ENCODE measurements around the gene PTGES3L. TPM values are rescaled to one million over a fixed set of nuclear protein-coding genes. Genes with fewer than 3 reads are reported as not detected.
A peak's percentile ranks its signal among the peaks of the same experiment; 100 is the strongest.
"Not testable (repeated sequence)": the region's sequence is repeated elsewhere in the genome, so short reads cannot be mapped to it uniquely, and the experiment has no call there.

Gene PTGES3L
- total RNA-seq, 1 donor from 2014 or later, result 2.0 TPM

- H3K36me3 Mint-ChIP-seq (ENCODE audit: low read depth), result peaks cover 25% of the 10 kb centered on the region
- POLR2A ChIA-PET, result interaction anchor here (1.0 to 3.4 kb wide), 6 partner anchors 10 to 403 kb away, joined by 3 to 37 read pairs (median 6); partner anchors contain the start of genes AARSD1, BECN1, PSMC3IP and RPL27
These were observed 1.0 kb upstream of the PTGES3L start for GRCh38 chr17:42980766-42981397.

GRCh38 chr17:42980274-42980765, 440 bp upstream of the PTGES3L start, which contains the start of gene RUNDC1:
TSS of gene RUNDC1 (plus strand) at chr17:42980565. CDS start at chr17:42980577, 12 bp downstream.
- DNase-seq, result peak; percentile 94
- H3K9me3 Mint-ChIP-seq, result no peaks in the 10 kb centered on the region
- POLR2A ChIA-PET, result interaction anchor here (1.0 to 3.4 kb wide), 5 partner anchors 11 to 335 kb away, joined by 3 to 37 read pairs (median 5); partner anchors contain the start of genes AARSD1, BECN1 and RPL27
- H3K4me3 Mint-ChIP-seq, result peak within 1 kb of the TSS; percentile 99
- H3K27ac Mint-ChIP-seq, result peak within 1 kb of the TSS; percentile 98
- H3K36me3 Mint-ChIP-seq (ENCODE audit: low read depth), result peaks cover 23% of the 10 kb centered on the region
- TF ChIP-seq CTCF (IDR thresholded peaks at IDR 0.05), result no peak
- intact Hi-C loops (cut with micrococcal nuclease), result loop anchor here (1.0 to 10.0 kb wide), 4 partner anchors 16 to 236 kb away; partner anchors contain the start of genes AARSD1, EZH1, PSME3 and RPL27
- no peaks in the 10 kb centered on the region for H3K27me3 Mint-ChIP-seq
- peak; percentile 76 for ATAC-seq (ENCODE audit: low read depth)
- peaks cover 49% of the 10 kb centered on the region for H3K4me1 Mint-ChIP-seq
- CTCF ChIA-PET, result interaction anchor here (2.7 kb wide), 1 partner anchor 17 kb away, joined by 9 read pairs; the partner anchor contains the start of gene RPL27

More at GRCh38 chr17:42980766-42981397, 1.0 kb upstream of the PTGES3L start:
- H3K9me3 Mint-ChIP-seq, result no peaks in the 10 kb centered on the region
- ATAC-seq (ENCODE audit: low read depth) (peak; percentile 56), DNase-seq (no peak)
- intact Hi-C loops (cut with micrococcal nuclease), result loop anchor here (1.0 to 10.0 kb wide), 4 partner anchors 17 to 236 kb away; partner anchors contain the start of genes AARSD1, EZH1, PSME3 and RPL27
- H3K27ac Mint-ChIP-seq, result peak overlapping the region; percentile 96
- TF ChIP-seq CTCF (IDR thresholded peaks at IDR 0.05), result no peak
- no peaks in the 10 kb centered on the region for H3K27me3 Mint-ChIP-seq
- H3K4me3 Mint-ChIP-seq, result peak overlapping the region; percentile 98
- CTCF ChIA-PET, result interaction anchor here (2.7 kb wide), 1 partner anchor 17 kb away, joined by 9 read pairs; the partner anchor contains the start of gene RPL27
- H3K4me1 Mint-ChIP-seq, result peaks cover 55% of the 10 kb centered on the region

GRCh38 chr17:42975701-42976100, 4.2 kb downstream of the PTGES3L start:
- H3K4me3 Mint-ChIP-seq, result not testable (repeated sequence)

GRCh38 chr17:42975265-42975664, 4.6 kb downstream of the PTGES3L start:
- Mint-ChIP-seq H3K9me3 (no peaks in the 10 kb centered on the region), H3K27ac (no peak overlapping the region), H3K4me3 (no peak overlapping the region), H3K36me3 (ENCODE audit: low read depth) (no peaks in the 10 kb centered on the region), H3K4me1 (peaks cover 10% of the 10 kb centered on the region), H3K27me3 (no peaks in the 10 kb centered on the region)
- TF ChIP-seq CTCF (IDR thresholded peaks at IDR 0.05), result no peak
- intact Hi-C loops (cut with micrococcal nuclease), result no loop called here
- POLR2A ChIA-PET, result no interaction called here
- no peak for DNase-seq
- CTCF ChIA-PET, result no interaction called here
- ATAC-seq (ENCODE audit: low read depth), result no peak

More at GRCh38 chr17:42975701-42976100, 4.2 kb downstream of the PTGES3L start:
- CTCF ChIA-PET; POLR2A ChIA-PET; intact Hi-C loops (cut with micrococcal nuclease); H3K27ac Mint-ChIP-seq; ATAC-seq (ENCODE audit: low read depth); H3K27me3 Mint-ChIP-seq; H3K9me3 Mint-ChIP-seq; H3K36me3 Mint-ChIP-seq (ENCODE audit: low read depth); DNase-seq: not testable (repeated sequence)
- H3K4me1 Mint-ChIP-seq, result peaks cover 12% of the 10 kb centered on the region

- CTCF ChIA-PET; DNase-seq; H3K36me3 Mint-ChIP-seq (ENCODE audit: low read depth); H3K9me3 Mint-ChIP-seq; ATAC-seq (ENCODE audit: low read depth); H3K4me3 Mint-ChIP-seq; POLR2A ChIA-PET; H3K27ac Mint-ChIP-seq; intact Hi-C loops (cut with micrococcal nuclease); H3K4me1 Mint-ChIP-seq; H3K27me3 Mint-ChIP-seq: not testable (repeated sequence)
These were observed 6.6 kb downstream of the PTGES3L start for GRCh38 chr17:42973323-42973722.

GRCh38 chr17:42971589-42971988, 8.3 kb downstream of the PTGES3L start:
- CTCF ChIA-PET, result no interaction called here
- ATAC-seq (ENCODE audit: low read depth) (no peak), DNase-seq (no peak)
- Mint-ChIP-seq H3K27me3 (no peaks in the 10 kb centered on the region), H3K4me1 (no peaks in the 10 kb centered on the region), H3K9me3 (no peaks in the 10 kb centered on the region), H3K27ac (no peak overlapping the region), H3K36me3 (ENCODE audit: low read depth) (no peaks in the 10 kb centered on the region), H3K4me3 (no peak overlapping the region)
- intact Hi-C loops (cut with micrococcal nuclease), result no loop called here
- POLR2A ChIA-PET, result no interaction called here
- TF ChIP-seq CTCF (IDR thresholded peaks at IDR 0.05), result no peak
